ENCODE data around the gene DRD2.

DRD2 gene

GRCh38 chr11:113481672-113482071 is 6.5 kb upstream of the DRD2 start:
- no peak for DNase-seq

GRCh38 chr11:113481226-113481625 is 6.0 kb upstream of the DRD2 start:
- DNase-seq: no peak

- DNase-seq: no peak
Observed at GRCh38 chr11:113477321-113477720, 2.1 kb upstream of the DRD2 start.

GRCh38 chr11:113476553-113476952 is 1.4 kb upstream of the DRD2 start:
- no peak for DNase-seq

GRCh38 chr11:113474362-113475159 is 637 bp downstream of the DRD2 start:
- DNase-seq: peak; percentile 67

- DNase-seq: no peak
Observed at GRCh38 chr11:113473983-113474361, 1.2 kb downstream of the DRD2 start.

GRCh38 chr11:113472471-113472870 is 2.7 kb downstream of the DRD2 start:
- DNase-seq: no peak

- no peak for DNase-seq
Observed at GRCh38 chr11:113470233-113470632, 5.0 kb downstream of the DRD2 start.

- DNase-seq: no peak
Observed at GRCh38 chr11:113468726-113469345, 6.4 kb downstream of the DRD2 start.

- DNase-seq: no peak
Observed at GRCh38 chr11:113467545-113467944, 7.7 kb downstream of the DRD2 start.

GRCh38 chr11:113465786-113466185 is 9.4 kb downstream of the DRD2 start:
- no peak for DNase-seq

- DNase-seq: no peak
Observed at GRCh38 chr11:113464416-113464815, 10.8 kb downstream of the DRD2 start.

- DNase-seq: no peak
Observed at GRCh38 chr11:113462830-113463229, 12.4 kb downstream of the DRD2 start.

- DNase-seq: no peak
Observed at GRCh38 chr11:113461639-113462038, 13.6 kb downstream of the DRD2 start.

GRCh38 chr11:113460469-113460868 is 14.7 kb downstream of the DRD2 start:
- DNase-seq: no peak

GRCh38 chr11:113458189-113458588 is 17.0 kb downstream of the DRD2 start:
- DNase-seq: no peak

- DNase-seq: no peak
Observed at GRCh38 chr11:113457784-113458183, 17.4 kb downstream of the DRD2 start.

- DNase-seq: no peak
Observed at GRCh38 chr11:113454455-113454854, 20.7 kb downstream of the DRD2 start.

GRCh38 chr11:113449743-113450142 is 25.5 kb downstream of the DRD2 start:
- no peak for DNase-seq

GRCh38 chr11:113448316-113448677 is 26.9 kb downstream of the DRD2 start:
- DNase-seq: no peak

GRCh38 chr11:113447621-113448315 is 27.4 kb downstream of the DRD2 start:
- no peak for DNase-seq

- DNase-seq: no peak
Observed at GRCh38 chr11:113446938-113447337, 28.3 kb downstream of the DRD2 start.

GRCh38 chr11:113446112-113446511 is 29.1 kb downstream of the DRD2 start:
- DNase-seq: no peak

- DNase-seq: no peak
Observed at GRCh38 chr11:113444502-113445123, 30.6 kb downstream of the DRD2 start.

All from activated CD8-positive, alpha-beta memory T cell treated with anti-CD3 and anti-CD28 coated beads for 24 hours (primary cell).